ENCODE data around the gene TRAPPC10. TPM values are rescaled to one million over a fixed set of nuclear protein-coding genes. Genes with fewer than 3 reads are reported as not detected.
A peak's percentile ranks its signal among the peaks of the same experiment; 100 is the strongest.
"Not testable (repeated sequence)": the region's sequence is repeated elsewhere in the genome, so short reads cannot be mapped to it uniquely, and the experiment has no call there.

Gene TRAPPC10
- total RNA-seq, 2 experiments from 2014 or later, result 98.1 to 101 TPM

GRCh38 chr21:44094832-44095231 is 82.7 kb downstream of the TRAPPC10 start:
- TF ChIP-seq CTCF (IDR thresholded peaks at IDR 0.05), result no peak
- H3K4me3 ChIP-seq (ENCODE audit: low read length), result no peak overlapping the region
- CTCF ChIA-PET, result no interaction called here
- H3K27me3 ChIP-seq (ENCODE audit: control insufficient read depth in 1 of 2, insufficient read depth in 2 of 2, low read length in 2 of 2), result no peaks in the 10 kb centered on the region
- H3K9me3 ChIP-seq (ENCODE audit: control insufficient read depth in 1 of 2, insufficient read depth in 1 of 2, low read length in 2 of 2), result no peaks in the 10 kb centered on the region
- H3K36me3 ChIP-seq (ENCODE audit: insufficient read depth, low read length), result peaks cover 50% of the 10 kb centered on the region
- Mint-ChIP-seq H3K9me3 (no peaks in the 10 kb centered on the region), H3K27me3 (no peaks in the 10 kb centered on the region), H3K4me1 (ENCODE audit: low read depth) (peaks cover 20% of the 10 kb centered on the region), H3K27ac (no peak overlapping the region), H3K4me3 (no peak overlapping the region), H3K36me3 (ENCODE audit: low read depth) (peaks cover 32% of the 10 kb centered on the region)
- ATAC-seq (ENCODE audit: poor library complexity) (no peak), DNase-seq (no peak)
- H3K27ac ChIP-seq (ENCODE audit: low read depth in 1 of 2, low read length in 2 of 2), result no peak overlapping the region
- intact Hi-C loops (cut with DNase I, micrococcal nuclease), result no loop called here
- H3K4me1 ChIP-seq (ENCODE audit: insufficient read depth, low read length), result peaks cover 19% of the 10 kb centered on the region
- POLR2A ChIA-PET, result interaction anchor here (0.9 kb wide), 1 partner anchor 30 kb away, joined by 4 read pairs; no protein-coding TSS in a partner anchor

GRCh38 chr21:44098507-44098906 is 86.4 kb downstream of the TRAPPC10 start:
- DNase-seq; H3K9me3 Mint-ChIP-seq; H3K4me3 Mint-ChIP-seq; ATAC-seq (ENCODE audit: poor library complexity); H3K27me3 ChIP-seq (ENCODE audit: control insufficient read depth in 1 of 2, insufficient read depth in 2 of 2, low read length in 2 of 2); H3K4me1 Mint-ChIP-seq (ENCODE audit: low read depth); intact Hi-C loops (cut with DNase I, micrococcal nuclease); H3K27ac Mint-ChIP-seq; POLR2A ChIA-PET; H3K4me1 ChIP-seq (ENCODE audit: insufficient read depth, low read length); H3K4me3 ChIP-seq (ENCODE audit: low read length); H3K27ac ChIP-seq (ENCODE audit: low read depth in 1 of 2, low read length in 2 of 2); CTCF ChIA-PET; H3K27me3 Mint-ChIP-seq; H3K9me3 ChIP-seq (ENCODE audit: control insufficient read depth in 1 of 2, insufficient read depth in 1 of 2, low read length in 2 of 2): not testable (repeated sequence)
- H3K36me3 ChIP-seq (ENCODE audit: insufficient read depth, low read length), result peaks cover 18% of the 10 kb centered on the region
- peaks cover 14% of the 10 kb centered on the region for H3K36me3 Mint-ChIP-seq (ENCODE audit: low read depth)

GRCh38 chr21:44098964-44099363 is 86.9 kb downstream of the TRAPPC10 start:
- H3K4me1 ChIP-seq (ENCODE audit: insufficient read depth, low read length); H3K9me3 ChIP-seq (ENCODE audit: control insufficient read depth in 1 of 2, insufficient read depth in 1 of 2, low read length in 2 of 2); H3K4me3 ChIP-seq (ENCODE audit: low read length); H3K27me3 Mint-ChIP-seq; H3K27ac Mint-ChIP-seq; DNase-seq; POLR2A ChIA-PET; H3K4me1 Mint-ChIP-seq (ENCODE audit: low read depth); H3K36me3 Mint-ChIP-seq (ENCODE audit: low read depth); CTCF ChIA-PET; H3K9me3 Mint-ChIP-seq; ATAC-seq (ENCODE audit: poor library complexity); H3K27me3 ChIP-seq (ENCODE audit: control insufficient read depth in 1 of 2, insufficient read depth in 2 of 2, low read length in 2 of 2); intact Hi-C loops (cut with DNase I, micrococcal nuclease); H3K27ac ChIP-seq (ENCODE audit: low read depth in 1 of 2, low read length in 2 of 2); H3K4me3 Mint-ChIP-seq: not testable (repeated sequence)
- peaks cover 13% of the 10 kb centered on the region for H3K36me3 ChIP-seq (ENCODE audit: insufficient read depth, low read length)

GRCh38 chr21:44107026-44107501 is 95.0 kb downstream of the TRAPPC10 start, which contains the start of gene PWP2:
Gene PWP2, plus strand, starts transcription at chr21:44107399. Its CDS starts 18 bp downstream, at chr21:44107417.
- intact Hi-C loops (cut with DNase I, micrococcal nuclease); H3K27ac Mint-ChIP-seq; H3K36me3 ChIP-seq (ENCODE audit: insufficient read depth, low read length); H3K4me1 Mint-ChIP-seq (ENCODE audit: low read depth); H3K9me3 Mint-ChIP-seq; H3K27me3 ChIP-seq (ENCODE audit: control insufficient read depth in 1 of 2, insufficient read depth in 2 of 2, low read length in 2 of 2); CTCF ChIA-PET; H3K36me3 Mint-ChIP-seq (ENCODE audit: low read depth); H3K27me3 Mint-ChIP-seq; H3K4me3 ChIP-seq (ENCODE audit: low read length); H3K9me3 ChIP-seq (ENCODE audit: control insufficient read depth in 1 of 2, insufficient read depth in 1 of 2, low read length in 2 of 2); H3K4me1 ChIP-seq (ENCODE audit: insufficient read depth, low read length); H3K27ac ChIP-seq (ENCODE audit: low read depth in 1 of 2, low read length in 2 of 2): not testable (repeated sequence)
- ATAC-seq (ENCODE audit: poor library complexity), result peak; percentile 91
- POLR2A ChIA-PET, result interaction anchor here (0.5 to 0.6 kb wide), 5 partner anchors 22 to 232 kb away, joined by 3 to 7 read pairs (median 4); partner anchors contain the start of gene CFAP410
- peak in 7 of 14 experiments; percentile 35 to 73 (median 62) for DNase-seq
- H3K4me3 Mint-ChIP-seq, result peak within 1 kb of the TSS; percentile 30

GRCh38 chr21:44107589-44107988 is 95.5 kb downstream of the TRAPPC10 start:
- DNase-seq; H3K9me3 ChIP-seq (ENCODE audit: control insufficient read depth in 1 of 2, insufficient read depth in 1 of 2, low read length in 2 of 2); H3K36me3 Mint-ChIP-seq (ENCODE audit: low read depth); POLR2A ChIA-PET; H3K4me1 ChIP-seq (ENCODE audit: insufficient read depth, low read length); H3K27ac Mint-ChIP-seq; H3K9me3 Mint-ChIP-seq; H3K27me3 ChIP-seq (ENCODE audit: control insufficient read depth in 1 of 2, insufficient read depth in 2 of 2, low read length in 2 of 2); CTCF ChIA-PET; H3K27ac ChIP-seq (ENCODE audit: low read depth in 1 of 2, low read length in 2 of 2); H3K4me3 ChIP-seq (ENCODE audit: low read length); intact Hi-C loops (cut with DNase I, micrococcal nuclease); H3K4me3 Mint-ChIP-seq; H3K4me1 Mint-ChIP-seq (ENCODE audit: low read depth); H3K36me3 ChIP-seq (ENCODE audit: insufficient read depth, low read length); H3K27me3 Mint-ChIP-seq: not testable (repeated sequence)
- ATAC-seq (ENCODE audit: poor library complexity), result peak; percentile 33

GRCh38 chr21:44113702-44114371 is 101.7 kb downstream of the TRAPPC10 start:
- H3K36me3 Mint-ChIP-seq (ENCODE audit: low read depth); H3K4me1 ChIP-seq (ENCODE audit: insufficient read depth, low read length); H3K4me3 Mint-ChIP-seq; intact Hi-C loops (cut with DNase I, micrococcal nuclease); H3K27me3 ChIP-seq (ENCODE audit: control insufficient read depth in 1 of 2, insufficient read depth in 2 of 2, low read length in 2 of 2); POLR2A ChIA-PET; CTCF ChIA-PET; H3K4me1 Mint-ChIP-seq (ENCODE audit: low read depth); H3K9me3 ChIP-seq (ENCODE audit: control insufficient read depth in 1 of 2, insufficient read depth in 1 of 2, low read length in 2 of 2); H3K27me3 Mint-ChIP-seq; H3K27ac ChIP-seq (ENCODE audit: low read depth in 1 of 2, low read length in 2 of 2); H3K4me3 ChIP-seq (ENCODE audit: low read length); H3K27ac Mint-ChIP-seq; H3K9me3 Mint-ChIP-seq; H3K36me3 ChIP-seq (ENCODE audit: insufficient read depth, low read length): not testable (repeated sequence)
- peak; percentile 39 for ATAC-seq (ENCODE audit: poor library complexity)
- peak in 2 of 14 experiments; percentile 3 to 15 for DNase-seq
